ENCODE measurements around the gene KCNK18. TPM values are rescaled to one million over a fixed set of nuclear protein-coding genes. Genes with fewer than 3 reads are reported as not detected.

KCNK18 gene
- total RNA-seq, 3 donors from 2014 or later: not detected

GRCh38 chr10:117239051-117239450 lies 41.8 kb downstream of the KCNK18 start:
- DNase-seq (no peak), ATAC-seq (no peak)
- H3K9me3 ChIP-seq: no peaks in the 10 kb centered on the region
- intact Hi-C loops (cut with DNase I, micrococcal nuclease): no loop called here
- no peaks in the 10 kb centered on the region for H3K36me3 ChIP-seq (ENCODE audit: low read depth)
- no peak overlapping the region for H3K4me3 ChIP-seq
- TF ChIP-seq CTCF (IDR thresholded peaks at IDR 0.05): no peak
- H3K4me1 ChIP-seq (ENCODE audit: low read depth): peaks cover 4% of the 10 kb centered on the region

GRCh38 chr10:117239721-117240620 lies 42.7 kb downstream of the KCNK18 start:
- intact Hi-C loops (cut with DNase I, micrococcal nuclease): no loop called here
- ATAC-seq: no peak
- H3K4me1 ChIP-seq (ENCODE audit: low read depth): peaks cover 4% of the 10 kb centered on the region
- no peaks in the 10 kb centered on the region for H3K9me3 ChIP-seq
- no peak overlapping the region for H3K4me3 ChIP-seq
- H3K36me3 ChIP-seq (ENCODE audit: low read depth): no peaks in the 10 kb centered on the region
- TF ChIP-seq CTCF (IDR thresholded peaks at IDR 0.05): no peak
- DNase-seq: no peak

GRCh38 chr10:117240621-117241529 lies 43.6 kb downstream of the KCNK18 start, which contains the start of gene SLC18A2:
Gene SLC18A2 (plus strand): TSS chr10:117241114. CDS start chr10:117241694, 580 bp downstream.
- no peak within 1 kb of the TSS for H3K4me3 ChIP-seq
- intact Hi-C loops (cut with DNase I, micrococcal nuclease): no loop called here
- DNase-seq: no peak
- no peak for TF ChIP-seq CTCF (IDR thresholded peaks at IDR 0.05)
- H3K36me3 ChIP-seq (ENCODE audit: low read depth): no peaks in the 10 kb centered on the region
- H3K4me1 ChIP-seq (ENCODE audit: low read depth): peaks cover 4% of the 10 kb centered on the region
- ATAC-seq: peak; percentile 14
- H3K9me3 ChIP-seq: no peaks in the 10 kb centered on the region

- H3K4me1 ChIP-seq (ENCODE audit: low read depth): peaks cover 4% of the 10 kb centered on the region
- H3K4me3 ChIP-seq: no peak overlapping the region
- no peaks in the 10 kb centered on the region for H3K9me3 ChIP-seq
- no peaks in the 10 kb centered on the region for H3K36me3 ChIP-seq (ENCODE audit: low read depth)
- TF ChIP-seq CTCF (IDR thresholded peaks at IDR 0.05): no peak
- peak; percentile 23 for ATAC-seq
- intact Hi-C loops (cut with DNase I, micrococcal nuclease): no loop called here
- peak in 1 of 3 donors; percentile 5 for DNase-seq
Measured at GRCh38 chr10:117241541-117242462, 44.5 kb downstream of the KCNK18 start.

GRCh38 chr10:117242463-117242832 lies 45.2 kb downstream of the KCNK18 start:
- intact Hi-C loops (cut with DNase I, micrococcal nuclease): no loop called here
- ATAC-seq: no peak
- no peak for DNase-seq
- peaks cover 4% of the 10 kb centered on the region for H3K4me1 ChIP-seq (ENCODE audit: low read depth)
- H3K9me3 ChIP-seq: no peaks in the 10 kb centered on the region
- no peak for TF ChIP-seq CTCF (IDR thresholded peaks at IDR 0.05)
- no peaks in the 10 kb centered on the region for H3K36me3 ChIP-seq (ENCODE audit: low read depth)
- H3K4me3 ChIP-seq: no peak overlapping the region

Measured in mucosa of descending colon (tissue), 3 donors.